Measurements from ENCODE around the gene FGF23.
A peak's percentile ranks its signal among the peaks of the same experiment; 100 is the strongest.

Gene FGF23

DNA sequence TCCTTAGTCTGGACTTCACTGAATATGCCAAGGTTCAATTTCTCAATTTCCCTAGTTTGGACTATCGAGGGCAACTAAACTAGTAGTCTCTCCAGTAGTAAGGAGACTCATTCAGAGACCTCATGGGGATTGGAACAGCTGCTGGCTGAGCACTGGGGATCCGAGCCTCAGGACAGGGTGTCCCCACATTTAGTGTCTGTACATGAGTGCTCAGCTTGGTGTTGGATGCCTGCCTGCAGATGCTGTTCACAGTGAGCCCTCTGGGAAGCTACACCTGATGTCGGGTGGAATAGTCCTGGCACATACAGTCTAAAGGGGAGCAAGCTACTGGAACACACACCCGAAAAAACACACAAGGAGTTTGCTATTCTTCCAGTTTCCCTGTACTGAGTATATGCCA lies 820 bp upstream of the FGF23 start:
- TF ChIP-seq, protein P1, sequence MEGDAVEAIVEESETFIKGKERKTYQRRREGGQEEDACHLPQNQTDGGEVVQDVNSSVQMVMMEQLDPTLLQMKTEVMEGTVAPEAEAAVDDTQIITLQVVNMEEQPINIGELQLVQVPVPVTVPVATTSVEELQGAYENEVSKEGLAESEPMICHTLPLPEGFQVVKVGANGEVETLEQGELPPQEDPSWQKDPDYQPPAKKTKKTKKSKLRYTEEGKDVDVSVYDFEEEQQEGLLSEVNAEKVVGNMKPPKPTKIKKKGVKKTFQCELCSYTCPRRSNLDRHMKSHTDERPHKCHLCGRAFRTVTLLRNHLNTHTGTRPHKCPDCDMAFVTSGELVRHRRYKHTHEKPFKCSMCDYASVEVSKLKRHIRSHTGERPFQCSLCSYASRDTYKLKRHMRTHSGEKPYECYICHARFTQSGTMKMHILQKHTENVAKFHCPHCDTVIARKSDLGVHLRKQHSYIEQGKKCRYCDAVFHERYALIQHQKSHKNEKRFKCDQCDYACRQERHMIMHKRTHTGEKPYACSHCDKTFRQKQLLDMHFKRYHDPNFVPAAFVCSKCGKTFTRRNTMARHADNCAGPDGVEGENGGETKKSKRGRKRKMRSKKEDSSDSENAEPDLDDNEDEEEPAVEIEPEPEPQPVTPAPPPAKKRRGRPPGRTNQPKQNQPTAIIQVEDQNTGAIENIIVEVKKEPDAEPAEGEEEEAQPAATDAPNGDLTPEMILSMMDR (IDR thresholded peaks at IDR 0.05), result no peak

DNA sequence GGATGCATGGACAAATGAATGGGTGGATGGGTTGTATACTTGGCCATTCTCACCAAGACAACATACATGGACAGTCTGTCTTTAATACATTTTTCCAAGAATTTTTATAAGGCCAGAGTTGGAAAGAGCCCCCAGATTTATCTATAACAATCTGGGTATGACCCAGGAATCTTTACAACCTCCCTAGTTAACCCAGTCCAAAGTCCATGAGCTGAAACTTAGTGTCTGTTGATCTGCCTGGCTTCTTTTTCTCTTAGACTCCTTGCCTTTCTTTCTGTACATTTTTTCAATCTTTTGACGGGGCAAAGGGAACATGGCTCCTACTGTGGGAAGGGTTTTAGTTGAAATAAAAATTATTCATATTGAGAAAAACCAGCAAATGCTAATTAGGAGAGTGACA lies 740 bp downstream of the FGF23 start:
- TF ChIP-seq, protein P1 (IDR thresholded peaks at IDR 0.05), result no peak

DNA sequence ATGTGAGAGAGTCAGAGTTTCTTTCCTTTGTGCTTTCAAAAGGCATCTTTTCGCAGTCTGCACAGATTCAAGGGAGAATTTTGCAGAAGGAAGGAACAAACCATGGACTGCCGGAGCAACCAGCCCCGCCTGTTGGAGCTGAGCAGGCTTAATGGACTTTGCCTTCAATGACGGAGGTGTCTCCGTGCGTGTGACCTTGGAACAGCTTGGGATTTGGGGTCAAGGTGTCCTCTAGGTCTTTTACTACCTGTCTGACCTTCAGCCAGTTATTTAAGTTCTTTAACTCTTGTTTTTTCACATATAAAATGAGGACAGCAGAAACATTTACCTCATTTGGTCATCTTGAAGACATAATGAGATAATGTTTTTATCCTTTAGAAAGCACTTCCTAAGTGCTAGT lies 4.1 kb downstream of the FGF23 start:
- TF ChIP-seq, protein P1 (IDR thresholded peaks at IDR 0.05), result no peak

DNA sequence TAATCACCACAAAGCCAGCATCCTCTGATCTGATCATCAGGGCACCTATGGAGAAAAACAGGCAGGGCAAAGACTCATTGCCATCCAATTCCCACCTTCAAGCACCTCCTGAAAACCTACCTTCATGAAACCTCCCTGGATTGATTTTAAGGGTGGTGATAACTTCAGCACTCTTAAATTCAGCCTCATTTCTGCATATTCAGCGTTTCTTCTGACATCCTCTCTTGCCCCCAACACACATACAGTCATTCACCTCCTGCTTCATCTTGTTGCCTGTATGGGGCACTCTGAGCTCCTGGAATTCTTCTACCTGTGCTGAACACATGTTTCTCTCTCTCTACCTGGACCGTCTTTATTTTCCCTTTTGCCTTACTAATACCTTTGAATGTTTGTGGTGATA lies 6.9 kb downstream of the FGF23 start:
- TF ChIP-seq, protein P1 (IDR thresholded peaks at IDR 0.05), result no peak

DNA sequence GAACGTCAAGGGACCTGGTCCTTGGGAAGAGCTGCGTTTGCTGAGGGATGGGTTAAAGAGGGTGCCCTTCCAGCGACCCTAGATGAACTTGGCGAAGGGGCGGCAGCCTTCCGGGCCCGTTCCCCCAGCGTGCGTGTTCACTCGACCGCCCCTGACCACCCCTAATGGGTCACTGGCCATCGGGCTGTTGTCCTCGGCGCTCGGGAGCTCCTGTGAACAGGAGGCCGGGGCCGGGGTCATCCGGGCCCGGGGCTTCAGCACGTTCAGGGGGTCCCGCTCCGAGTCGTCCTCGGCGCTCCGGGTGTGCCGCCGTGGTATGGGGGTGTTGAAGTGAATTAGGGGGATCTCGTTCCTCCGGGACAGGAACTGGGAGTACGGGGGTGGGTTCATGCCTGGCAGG lies 9.2 kb downstream of the FGF23 start:
- TF ChIP-seq, protein P1 (IDR thresholded peaks at IDR 0.05), result no peak

DNA sequence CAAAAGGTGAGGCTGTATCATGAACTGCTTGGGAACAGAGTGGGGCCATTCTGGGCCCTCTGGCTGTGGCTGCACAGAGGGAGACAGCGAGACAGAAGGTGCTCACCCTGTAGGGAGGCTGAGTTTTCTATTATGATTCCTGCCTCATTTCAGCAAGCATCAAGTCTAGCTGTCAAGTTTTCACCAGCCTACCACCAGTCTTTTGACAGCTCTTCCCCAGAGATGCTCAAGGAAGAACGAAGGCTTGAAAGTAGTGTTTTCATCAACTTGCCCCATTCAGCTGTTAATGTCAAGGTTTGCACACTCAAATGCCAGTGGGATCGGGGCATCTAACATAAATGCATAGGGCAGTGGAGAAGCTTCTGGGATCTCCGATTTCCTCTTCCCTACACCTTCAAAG lies 10.0 kb downstream of the FGF23 start:
- TF ChIP-seq, protein P1 (IDR thresholded peaks at IDR 0.05), result no peak

DNA sequence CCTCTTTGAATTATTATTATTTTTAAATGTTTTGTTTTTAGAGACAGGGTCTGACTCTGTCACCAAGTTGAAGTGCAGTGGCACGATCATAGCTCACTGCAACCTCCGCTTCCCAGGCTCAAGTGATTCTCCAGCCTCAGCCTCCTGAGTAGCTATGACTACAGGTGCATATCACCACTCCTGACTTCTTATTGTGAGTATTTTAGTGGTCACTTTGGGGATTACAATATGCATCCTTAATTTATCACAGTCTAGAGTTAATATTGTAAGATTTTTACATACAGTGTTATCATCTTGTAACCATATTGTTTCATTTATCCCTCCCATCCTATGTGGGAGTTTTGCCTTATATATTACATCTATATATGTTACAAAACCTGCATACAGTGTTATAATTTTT lies 13.4 kb downstream of the FGF23 start:
- TF ChIP-seq, protein P1 (IDR thresholded peaks at IDR 0.05), result no peak

DNA sequence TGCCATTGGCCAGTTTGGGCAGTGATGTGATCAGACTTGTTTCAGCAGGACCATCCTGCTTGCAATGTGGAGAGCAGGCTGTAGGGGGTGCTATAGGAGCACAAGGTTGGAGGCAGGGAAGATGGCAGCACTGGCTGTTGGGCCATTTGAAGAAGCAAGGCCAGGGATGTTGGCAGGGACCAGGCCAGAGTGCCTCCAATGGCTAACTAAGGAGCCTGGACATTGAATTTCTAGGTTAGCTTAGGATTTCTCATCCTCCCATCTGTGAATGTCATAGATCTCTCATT lies 23.5 kb downstream of the FGF23 start:
- TF ChIP-seq, protein P1 (IDR thresholded peaks at IDR 0.05), result peak; percentile 48; the same call in 1 of the 2 replicates

Data from LNCAP (cell line).